LNCAP (cell line): ENCODE measurements around the gene EIF2S1.

ENCODE experiments used
- TF ChIP-seq, protein P1 (sequence below): fragments of 450-650 bp; IDR thresholded peaks from 2 replicates; pipeline ENCODE4 v1.5.1; 2017; ENCODE audit warnings: mild to moderate bottlenecking

Gene EIF2S1

GRCh38 chr14:67385120-67385519, 25.0 kb downstream of the EIF2S1 start:
- TF ChIP-seq, protein P1, sequence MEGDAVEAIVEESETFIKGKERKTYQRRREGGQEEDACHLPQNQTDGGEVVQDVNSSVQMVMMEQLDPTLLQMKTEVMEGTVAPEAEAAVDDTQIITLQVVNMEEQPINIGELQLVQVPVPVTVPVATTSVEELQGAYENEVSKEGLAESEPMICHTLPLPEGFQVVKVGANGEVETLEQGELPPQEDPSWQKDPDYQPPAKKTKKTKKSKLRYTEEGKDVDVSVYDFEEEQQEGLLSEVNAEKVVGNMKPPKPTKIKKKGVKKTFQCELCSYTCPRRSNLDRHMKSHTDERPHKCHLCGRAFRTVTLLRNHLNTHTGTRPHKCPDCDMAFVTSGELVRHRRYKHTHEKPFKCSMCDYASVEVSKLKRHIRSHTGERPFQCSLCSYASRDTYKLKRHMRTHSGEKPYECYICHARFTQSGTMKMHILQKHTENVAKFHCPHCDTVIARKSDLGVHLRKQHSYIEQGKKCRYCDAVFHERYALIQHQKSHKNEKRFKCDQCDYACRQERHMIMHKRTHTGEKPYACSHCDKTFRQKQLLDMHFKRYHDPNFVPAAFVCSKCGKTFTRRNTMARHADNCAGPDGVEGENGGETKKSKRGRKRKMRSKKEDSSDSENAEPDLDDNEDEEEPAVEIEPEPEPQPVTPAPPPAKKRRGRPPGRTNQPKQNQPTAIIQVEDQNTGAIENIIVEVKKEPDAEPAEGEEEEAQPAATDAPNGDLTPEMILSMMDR, result no peak

DNA sequence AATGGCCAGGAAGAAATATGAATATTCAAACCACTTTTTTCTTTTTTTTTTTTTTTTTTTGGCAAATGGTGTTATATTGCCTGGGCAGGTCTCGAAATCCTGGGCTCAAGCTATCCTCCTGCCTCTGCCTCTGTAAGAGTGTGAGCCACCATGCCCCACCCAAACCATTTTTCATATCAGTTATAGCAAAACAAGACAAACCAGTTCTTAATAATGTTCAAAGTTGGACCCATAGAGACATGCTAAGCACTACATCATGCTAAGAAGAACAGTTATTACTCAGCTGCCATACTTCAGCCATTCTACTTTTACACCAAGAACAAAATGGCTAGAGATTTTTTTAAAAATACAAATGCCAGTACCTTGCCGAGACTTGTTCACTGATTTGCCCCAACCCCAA, 25.5 kb downstream of the EIF2S1 start:
- TF ChIP-seq, protein P1, result no peak

DNA sequence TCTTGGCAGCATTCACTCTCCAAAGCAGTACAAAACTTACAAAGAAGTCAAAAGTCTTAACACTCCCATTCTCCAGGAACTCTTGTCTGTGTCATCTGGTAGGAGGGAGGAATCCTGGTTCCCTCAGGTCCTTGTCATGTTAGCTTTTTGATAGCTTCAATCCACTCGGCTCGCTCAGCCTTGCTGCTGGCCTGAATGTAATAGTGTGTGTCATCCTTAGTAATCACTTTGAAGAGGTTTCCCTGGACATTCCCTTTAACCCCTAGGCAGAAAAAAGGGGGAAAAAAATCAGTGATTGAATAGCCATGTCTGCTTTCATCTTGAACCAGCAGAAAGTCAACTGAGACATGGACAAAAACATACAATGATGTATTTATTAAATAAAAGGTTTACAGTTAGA, 27.1 kb downstream of the EIF2S1 start:
- TF ChIP-seq, protein P1, result no peak

DNA sequence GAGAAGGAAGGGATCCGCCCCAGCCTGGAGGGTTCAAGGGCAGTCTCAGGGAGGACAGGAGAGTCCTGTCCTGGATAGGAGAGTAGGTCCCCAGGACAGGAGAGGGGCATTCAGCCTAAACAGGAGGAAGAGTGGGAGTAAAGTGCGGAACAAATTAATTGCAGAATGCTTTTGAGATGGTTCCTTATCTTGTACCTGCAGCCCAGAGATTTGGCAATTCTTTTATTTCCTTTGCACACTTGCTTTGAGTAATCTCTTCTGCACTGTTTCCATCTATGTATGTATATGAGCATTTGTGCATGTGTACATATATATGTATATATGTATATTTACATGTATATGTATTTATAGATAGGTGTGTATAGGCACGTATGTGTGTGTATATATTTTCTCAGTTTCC, 29.1 kb downstream of the EIF2S1 start:
- TF ChIP-seq, protein P1, result no peak

DNA sequence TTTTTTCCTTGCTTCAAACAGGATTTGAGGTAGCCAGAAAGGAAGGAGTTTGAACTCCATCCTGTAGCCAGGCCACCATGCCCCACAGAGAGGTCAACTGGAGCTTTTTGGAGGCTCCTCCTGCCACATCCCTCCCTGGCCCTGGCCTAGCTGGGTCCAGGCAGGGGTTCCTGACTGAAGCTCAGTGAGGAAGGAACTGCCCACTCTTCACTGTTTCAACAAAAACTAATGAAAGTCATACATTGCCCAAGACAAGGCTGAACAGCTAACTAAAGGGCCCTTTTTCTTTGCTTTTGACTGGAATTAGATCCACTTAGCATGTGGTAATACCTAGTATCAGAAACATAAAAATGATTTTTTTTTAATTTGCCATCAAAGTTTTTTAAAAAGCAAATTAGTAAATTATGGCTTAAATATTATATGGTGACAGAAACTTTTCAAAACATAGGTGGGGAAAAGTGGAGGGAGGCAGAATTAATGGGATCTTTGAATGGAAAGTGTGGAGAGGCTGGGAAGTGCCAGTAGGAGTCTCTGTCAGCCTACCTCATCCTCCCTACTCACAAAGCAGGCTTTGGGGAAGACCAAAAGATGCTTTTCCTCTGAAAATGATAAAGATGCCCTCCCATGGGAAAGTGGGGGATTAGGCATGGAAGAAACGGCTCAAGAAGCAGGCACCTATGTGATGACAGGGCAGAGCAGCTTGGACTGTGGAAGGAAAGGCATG, 29.8 kb downstream of the EIF2S1 start:
- TF ChIP-seq, protein P1, result no peak

- TF ChIP-seq, protein P1, result no peak
These were observed 31.1 kb downstream of the EIF2S1 start for GRCh38 chr14:67391268-67391667.

GRCh38 chr14:67392123-67392522, 32.0 kb downstream of the EIF2S1 start:
- TF ChIP-seq, protein P1, result no peak

GRCh38 chr14:67392800-67393199, 32.7 kb downstream of the EIF2S1 start:
- TF ChIP-seq, protein P1, result no peak
